Karpas-422 (cell line): ENCODE data around the gene ITIH1. TPM values are rescaled to one million over a fixed set of nuclear protein-coding genes. Genes with fewer than 3 reads are reported as not detected.
A peak's percentile ranks its signal among the peaks of the same experiment; 100 is the strongest.
"Not testable (repeated sequence)": the region's sequence is repeated elsewhere in the genome, so short reads cannot be mapped to it uniquely, and the experiment has no call there.

ENCODE experiments used
- DNase-seq: peaks from one replicate; pipeline ENCODE4 v3.0.0-alpha.2; 2015
- H2AFZ ChIP-seq: fragments of 200-600 bp; sonication (generic); 2 replicates; pipeline ENCODE4 v1.6.1; 2014; ENCODE audit warnings: antibody characterized with exemption, low read length, mixed read lengths
- H3K27ac ChIP-seq: fragments of 200-600 bp; sonication (generic); 2 replicates; pipeline ENCODE4 v1.5.1; 2014; ENCODE audit warnings: mild to moderate bottlenecking, low read length, moderate library complexity
- H3K27me3 ChIP-seq: fragments of 200-600 bp; sonication (generic); 2 replicates; pipeline ENCODE4 v1.6.1; 2014; ENCODE audit warnings: low read length, mixed read lengths
- H3K36me3 ChIP-seq: fragments of 200-600 bp; sonication (generic); 2 replicates; pipeline ENCODE4 v1.6.1; 2014; ENCODE audit warnings: low read length, mixed read lengths; ENCODE audit not compliant: insufficient read depth
- H3K4me1 ChIP-seq: fragments of 200-600 bp; sonication (generic); 2 replicates; pipeline ENCODE4 v1.6.1; 2014; ENCODE audit warnings: mild to moderate bottlenecking, low read length, mixed read lengths
- H3K4me2 ChIP-seq: fragments of 200-600 bp; sonication (generic); 2 replicates; pipeline ENCODE4 v1.6.1; 2014; ENCODE audit warnings: low read length, low read depth, mild to moderate bottlenecking; ENCODE audit not compliant: poor library complexity, severe bottlenecking
- H3K4me3 ChIP-seq: fragments of 200-600 bp; sonication (generic); 2 replicates; pipeline ENCODE4 v1.5.1; 2014; ENCODE audit warnings: mild to moderate bottlenecking, antibody characterized with exemption, low read length, mixed read lengths
- H3K79me2 ChIP-seq: fragments of 200-600 bp; sonication (generic); 2 replicates; pipeline ENCODE4 v1.6.1; 2014; ENCODE audit warnings: mild to moderate bottlenecking, low read length, mixed read lengths
- H3K9ac ChIP-seq: fragments of 200-600 bp; sonication (generic); 2 replicates; pipeline ENCODE4 v1.6.0; 2014; ENCODE audit warnings: low read length
- H3K9me2 ChIP-seq: fragments of 200-600 bp; sonication (generic), shearing (Covaris generic); replicated peaks from 2 replicates; pipeline ENCODE4 v1.6.0; 2014; ENCODE audit warnings: mild to moderate bottlenecking, low read length, moderate library complexity; ENCODE audit not compliant: insufficient read depth
- H3K9me3 ChIP-seq: fragments of 300-700, 200-600 bp; sonication (generic); 2 replicates; pipeline ENCODE4 v1.6.1; 2014; ENCODE audit warnings: low read length, mixed read lengths
- H4K20me1 ChIP-seq: fragments of 200-600 bp; sonication (generic); 2 replicates; pipeline ENCODE4 v1.6.1; 2014; ENCODE audit warnings: mild to moderate bottlenecking, antibody characterized with exemption, low read length, low read depth; ENCODE audit not compliant: insufficient read depth
- total RNA-seq: library from RNA; depleted of rRNA; stranded (reverse); fragments of >200 nt; shearing (Covaris generic); gene quantifications from 2 replicates; pipeline ENCODE4 v1.2.3, GENCODE V29; 2014; ENCODE audit warnings: low replicate concordance; rRNA removed

Gene ITIH1, protein sequence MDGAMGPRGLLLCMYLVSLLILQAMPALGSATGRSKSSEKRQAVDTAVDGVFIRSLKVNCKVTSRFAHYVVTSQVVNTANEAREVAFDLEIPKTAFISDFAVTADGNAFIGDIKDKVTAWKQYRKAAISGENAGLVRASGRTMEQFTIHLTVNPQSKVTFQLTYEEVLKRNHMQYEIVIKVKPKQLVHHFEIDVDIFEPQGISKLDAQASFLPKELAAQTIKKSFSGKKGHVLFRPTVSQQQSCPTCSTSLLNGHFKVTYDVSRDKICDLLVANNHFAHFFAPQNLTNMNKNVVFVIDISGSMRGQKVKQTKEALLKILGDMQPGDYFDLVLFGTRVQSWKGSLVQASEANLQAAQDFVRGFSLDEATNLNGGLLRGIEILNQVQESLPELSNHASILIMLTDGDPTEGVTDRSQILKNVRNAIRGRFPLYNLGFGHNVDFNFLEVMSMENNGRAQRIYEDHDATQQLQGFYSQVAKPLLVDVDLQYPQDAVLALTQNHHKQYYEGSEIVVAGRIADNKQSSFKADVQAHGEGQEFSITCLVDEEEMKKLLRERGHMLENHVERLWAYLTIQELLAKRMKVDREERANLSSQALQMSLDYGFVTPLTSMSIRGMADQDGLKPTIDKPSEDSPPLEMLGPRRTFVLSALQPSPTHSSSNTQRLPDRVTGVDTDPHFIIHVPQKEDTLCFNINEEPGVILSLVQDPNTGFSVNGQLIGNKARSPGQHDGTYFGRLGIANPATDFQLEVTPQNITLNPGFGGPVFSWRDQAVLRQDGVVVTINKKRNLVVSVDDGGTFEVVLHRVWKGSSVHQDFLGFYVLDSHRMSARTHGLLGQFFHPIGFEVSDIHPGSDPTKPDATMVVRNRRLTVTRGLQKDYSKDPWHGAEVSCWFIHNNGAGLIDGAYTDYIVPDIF
- not detected in 2 replicates for total RNA-seq

DNA sequence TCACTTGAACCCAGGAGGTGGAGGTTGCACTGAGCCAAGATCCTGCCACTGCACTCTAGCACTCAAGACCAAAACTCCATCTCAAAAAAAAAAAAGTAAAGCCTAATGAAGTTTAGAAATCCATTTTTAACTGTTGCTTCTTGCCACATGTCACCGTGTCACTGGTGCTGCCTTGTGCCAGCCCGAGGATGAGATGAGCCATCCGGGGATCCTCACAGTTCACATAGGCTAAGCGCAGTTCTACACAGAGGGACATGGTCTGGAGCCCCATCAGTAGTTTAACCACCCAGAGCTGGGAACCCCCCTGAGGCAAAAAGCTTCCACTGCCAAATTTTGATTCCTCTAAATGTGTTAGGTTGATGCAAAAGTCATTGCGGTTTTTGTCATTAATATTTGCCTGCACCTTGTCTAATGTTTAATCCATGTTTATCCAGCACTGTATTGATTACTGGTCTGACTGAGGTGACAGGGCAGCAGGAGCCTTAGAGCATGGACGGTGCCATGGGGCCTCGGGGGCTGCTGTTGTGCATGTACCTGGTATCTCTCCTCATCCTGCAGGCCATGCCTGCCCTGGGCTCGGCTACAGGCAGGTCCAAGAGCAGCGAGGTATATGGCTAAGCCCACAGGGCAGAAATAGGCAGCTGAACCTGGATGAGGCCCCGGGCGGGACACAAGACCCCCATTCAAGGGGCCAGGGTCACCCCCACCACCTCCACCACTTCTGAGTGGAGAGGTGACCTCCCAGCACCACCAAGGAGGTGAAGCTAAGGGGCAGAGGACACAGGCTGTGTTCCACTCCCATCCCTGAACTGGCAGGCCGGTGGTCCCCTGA, at the start of gene ITIH1:
Gene ITIH1, plus strand, starts transcription at position 473 of the 832 bp plus-strand sequence. Its CDS starts 17 bp downstream, at position 490.
- no peak for DNase-seq
- H3K27ac ChIP-seq, result no peak within 1 kb of the TSS
- no peak within 1 kb of the TSS for H2AFZ ChIP-seq
- no peaks in the 10 kb centered on the region for H3K36me3 ChIP-seq
- H3K9ac ChIP-seq, result no peak within 1 kb of the TSS
- H3K79me2 ChIP-seq, result no peaks in the 10 kb centered on the region
- H3K27me3 ChIP-seq, result no peaks in the 10 kb centered on the region
- H4K20me1 ChIP-seq, result no peaks in the 10 kb centered on the region
- H3K4me1 ChIP-seq, result peaks cover 8% of the 10 kb centered on the region
- no peak within 1 kb of the TSS for H3K4me2 ChIP-seq
- no peak within 1 kb of the TSS for H3K4me3 ChIP-seq
- no peaks in the 10 kb centered on the region for H3K9me3 ChIP-seq
- H3K9me2 ChIP-seq, result no peaks in the 10 kb centered on the region

DNA sequence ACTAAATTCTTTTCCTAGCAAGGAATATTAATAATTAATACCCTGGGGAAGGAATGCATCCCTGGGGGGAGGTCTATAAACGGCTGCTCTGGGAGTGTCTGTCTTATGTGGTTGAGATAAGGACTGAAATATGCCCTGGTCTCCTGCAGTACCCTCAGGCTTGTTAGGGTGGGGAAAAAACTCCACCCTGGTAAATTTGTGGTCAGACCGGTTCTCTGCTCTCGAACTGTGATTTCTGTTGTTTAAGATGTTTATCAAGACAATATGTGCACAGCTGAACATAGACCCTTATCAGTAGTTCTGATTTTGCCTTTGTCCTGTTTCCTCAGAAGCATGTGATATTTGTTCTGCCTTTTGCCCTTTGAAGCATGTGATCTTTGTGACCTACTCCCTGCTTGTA, 48.6 kb upstream of the ITIH1 start:
- H3K36me3 ChIP-seq, result peaks cover 43% of the 10 kb centered on the region
- H3K4me3 ChIP-seq, H3K79me2 ChIP-seq, H3K4me1 ChIP-seq, H3K27me3 ChIP-seq, H3K27ac ChIP-seq, H3K9me2 ChIP-seq, H2AFZ ChIP-seq, DNase-seq, H4K20me1 ChIP-seq, H3K9ac ChIP-seq, H3K4me2 ChIP-seq: not testable (repeated sequence)
- peaks cover 12% of the 10 kb centered on the region for H3K9me3 ChIP-seq

DNA sequence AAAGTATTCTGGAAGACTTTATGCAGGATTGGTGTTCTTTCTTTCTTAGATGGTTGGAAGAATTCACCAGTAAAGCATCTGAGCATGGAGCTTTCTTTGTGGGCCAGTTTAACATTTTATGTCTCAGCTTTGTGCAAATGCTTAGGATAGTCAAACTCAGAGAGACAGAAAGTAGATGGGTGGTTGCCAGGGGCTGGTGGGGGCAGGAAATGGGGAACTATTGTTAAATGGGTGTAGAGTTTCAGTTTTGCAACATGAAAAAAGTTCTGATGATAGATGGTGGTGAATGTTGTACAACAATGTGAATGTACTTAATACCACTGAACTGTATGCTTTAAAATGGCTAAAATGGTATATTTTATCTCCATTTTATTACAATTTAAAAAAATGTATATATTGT, 46.7 kb upstream of the ITIH1 start:
- Histone ChIP-seq H3K27me3 (no peaks in the 10 kb centered on the region), H3K27ac (no peak overlapping the region), H3K4me3 (no peak overlapping the region), H3K9ac (no peak overlapping the region), H3K9me2 (no peaks in the 10 kb centered on the region), H3K4me2 (no peak overlapping the region), H3K4me1 (no peaks in the 10 kb centered on the region), H3K79me2 (no peaks in the 10 kb centered on the region), H3K9me3 (peaks cover 12% of the 10 kb centered on the region), H4K20me1 (no peaks in the 10 kb centered on the region), H3K36me3 (peaks cover 57% of the 10 kb centered on the region), H2AFZ (no peak overlapping the region)
- no peak for DNase-seq

DNA sequence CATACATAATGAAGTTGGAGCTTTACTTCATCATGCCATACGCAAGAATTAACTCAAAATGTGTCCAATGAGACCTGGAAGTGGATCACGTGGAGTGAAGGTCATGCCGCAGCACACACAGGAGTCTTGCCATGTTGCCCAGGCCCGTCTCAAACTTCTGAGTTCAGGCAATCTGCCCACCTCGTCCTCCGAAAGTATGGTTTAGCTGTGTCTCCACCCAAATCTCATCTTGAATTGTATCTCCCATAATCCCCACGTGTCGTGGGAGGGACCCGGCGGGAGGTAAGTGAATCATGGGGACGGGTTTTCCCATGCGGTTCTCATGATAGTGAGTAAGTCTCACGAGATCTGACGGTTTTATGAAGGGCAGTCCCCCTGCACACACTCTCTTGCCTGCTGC, 45.8 kb upstream of the ITIH1 start:
- H3K36me3 ChIP-seq, result peaks cover 63% of the 10 kb centered on the region
- peaks cover 12% of the 10 kb centered on the region for H3K9me3 ChIP-seq
- no peaks in the 10 kb centered on the region for H3K79me2 ChIP-seq
- no peak for DNase-seq
- H3K9me2 ChIP-seq, result no peaks in the 10 kb centered on the region
- H2AFZ ChIP-seq, result no peak overlapping the region
- H3K27ac ChIP-seq, result no peak overlapping the region
- no peaks in the 10 kb centered on the region for H4K20me1 ChIP-seq
- no peaks in the 10 kb centered on the region for H3K27me3 ChIP-seq
- no peak overlapping the region for H3K9ac ChIP-seq
- H3K4me2 ChIP-seq, result no peak overlapping the region
- H3K4me3 ChIP-seq, result no peak overlapping the region
- no peaks in the 10 kb centered on the region for H3K4me1 ChIP-seq

DNA sequence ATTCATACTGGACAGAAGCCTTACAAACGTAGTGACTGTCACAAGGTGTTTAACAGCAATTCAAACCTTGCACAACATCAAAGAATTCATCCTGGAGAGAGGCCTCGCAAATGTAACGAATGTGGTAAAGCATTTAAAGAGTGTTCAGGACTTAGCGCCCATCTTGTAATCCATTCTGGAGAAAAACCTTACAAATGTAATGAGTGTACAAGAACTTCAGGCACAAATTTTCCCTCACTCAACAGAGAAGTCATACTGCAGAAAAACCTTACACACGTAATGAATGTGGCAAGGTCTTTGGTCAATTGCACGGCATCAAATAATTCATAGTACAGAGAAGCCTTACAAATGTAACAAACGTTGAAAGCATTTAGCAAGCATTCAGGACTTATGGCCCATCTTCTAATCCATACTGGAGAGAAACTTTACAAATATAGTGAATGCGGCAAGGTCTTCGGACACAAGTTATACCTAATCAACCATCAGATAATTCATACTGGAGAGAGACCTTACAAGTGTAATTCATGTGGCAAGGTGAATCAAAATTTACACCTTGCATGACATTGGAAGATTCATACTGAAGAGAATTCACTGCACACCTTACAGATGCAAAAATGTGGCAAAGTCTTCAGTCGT, 44.0 kb upstream of the ITIH1 start:
- no peak for DNase-seq
- Histone ChIP-seq H3K9me3 (peaks cover 9% of the 10 kb centered on the region), H3K27ac (no peak overlapping the region), H3K4me1 (no peaks in the 10 kb centered on the region), H4K20me1 (no peaks in the 10 kb centered on the region), H3K79me2 (no peaks in the 10 kb centered on the region), H2AFZ (no peak overlapping the region), H3K27me3 (no peaks in the 10 kb centered on the region), H3K9me2 (no peaks in the 10 kb centered on the region), H3K4me2 (no peak overlapping the region), H3K36me3 (peaks cover 63% of the 10 kb centered on the region), H3K9ac (no peak overlapping the region), H3K4me3 (no peak overlapping the region)

DNA sequence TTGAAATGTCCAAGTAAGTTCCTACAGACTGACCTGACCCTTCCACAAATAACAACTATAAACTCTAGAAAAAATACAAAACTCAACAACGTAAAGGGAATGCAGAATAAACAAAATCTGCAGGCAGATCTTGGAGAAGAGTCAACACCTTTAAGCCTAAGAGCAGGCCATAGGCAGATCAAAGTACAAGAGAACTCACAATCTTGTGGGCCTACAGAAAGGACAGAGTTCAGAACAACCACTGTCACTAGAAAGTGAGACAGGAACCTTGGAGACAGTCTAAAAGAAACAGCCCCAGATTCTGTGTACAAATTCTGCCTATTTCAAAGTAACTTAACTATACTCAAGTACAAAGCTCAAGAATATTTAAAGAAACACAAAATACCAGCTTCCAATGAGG, 37.7 kb upstream of the ITIH1 start:
- Histone ChIP-seq H4K20me1 (no peaks in the 10 kb centered on the region), H3K36me3 (peaks cover 39% of the 10 kb centered on the region), H3K79me2 (no peaks in the 10 kb centered on the region), H3K4me2 (no peak overlapping the region), H3K9ac (no peak overlapping the region), H3K4me3 (no peak overlapping the region), H3K4me1 (no peaks in the 10 kb centered on the region), H3K9me3 (no peaks in the 10 kb centered on the region), H3K9me2 (no peaks in the 10 kb centered on the region), H3K27ac (no peak overlapping the region), H2AFZ (no peak overlapping the region), H3K27me3 (no peaks in the 10 kb centered on the region)
- no peak for DNase-seq

DNA sequence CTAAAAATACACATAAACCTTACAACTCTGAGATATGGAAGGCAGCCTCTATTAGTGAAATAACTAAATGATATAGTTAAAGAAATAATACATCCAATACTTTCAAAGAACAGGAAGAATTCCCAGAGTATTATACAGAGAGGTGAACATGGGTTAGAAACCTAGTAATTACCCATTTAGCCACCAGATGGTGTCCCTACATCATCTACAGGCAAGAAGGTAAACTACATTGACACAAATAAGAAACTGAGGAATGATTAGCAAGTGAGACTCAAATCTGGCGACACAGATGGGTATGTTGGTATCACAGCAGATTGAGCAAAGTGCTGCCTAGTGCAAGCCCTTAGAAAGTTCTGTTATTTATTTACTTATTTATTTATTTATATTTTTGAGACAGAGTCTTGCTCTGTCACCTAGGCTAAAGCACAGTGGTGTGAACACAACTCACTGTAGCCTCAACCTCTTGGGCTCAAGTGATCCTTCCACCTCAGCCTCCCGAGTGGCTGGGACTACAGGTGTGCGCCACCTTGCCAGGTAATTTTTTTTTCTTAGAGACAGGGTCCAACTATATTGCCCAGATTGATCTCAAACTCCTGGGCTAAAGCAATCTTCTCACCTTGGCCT, 34.9 kb upstream of the ITIH1 start:
- peaks cover 20% of the 10 kb centered on the region for H3K36me3 ChIP-seq
- DNase-seq, result peak; percentile 71
- H3K9me2 ChIP-seq, result no peaks in the 10 kb centered on the region

More for the DNA sequence above, 34.9 kb upstream of the ITIH1 start:
- H3K4me2 ChIP-seq, result no peak overlapping the region
- H3K27ac ChIP-seq, result no peak overlapping the region
- H3K79me2 ChIP-seq, result no peaks in the 10 kb centered on the region
- no peak overlapping the region for H3K4me3 ChIP-seq
- H3K9ac ChIP-seq, result no peak overlapping the region
- no peaks in the 10 kb centered on the region for H3K9me3 ChIP-seq
- H4K20me1 ChIP-seq, result no peaks in the 10 kb centered on the region
- H3K27me3 ChIP-seq, result no peaks in the 10 kb centered on the region
- no peak overlapping the region for H2AFZ ChIP-seq
- H3K4me1 ChIP-seq, result no peaks in the 10 kb centered on the region
